ENCODE data around the gene MYB.

- TF ChIP-seq CTCF (conservative IDR thresholded peaks at IDR 0.05 in 1 of 2, IDR thresholded peaks at IDR 0.05 in 1 of 2; ENCODE audit: low read depth in 1 of 2, low read length in 2 of 2), result no peak
- TF ChIP-seq EZH2 (IDR thresholded peaks at IDR 0.05; ENCODE audit: low read length, missing control alignments), result no peak
Measured at GRCh38 chr6:135256866-135257265, 75.8 kb downstream of the MYB start.

Measured in fibroblast of lung (primary cell).